ENCODE results near the gene RAP1GAP2.

DNA sequence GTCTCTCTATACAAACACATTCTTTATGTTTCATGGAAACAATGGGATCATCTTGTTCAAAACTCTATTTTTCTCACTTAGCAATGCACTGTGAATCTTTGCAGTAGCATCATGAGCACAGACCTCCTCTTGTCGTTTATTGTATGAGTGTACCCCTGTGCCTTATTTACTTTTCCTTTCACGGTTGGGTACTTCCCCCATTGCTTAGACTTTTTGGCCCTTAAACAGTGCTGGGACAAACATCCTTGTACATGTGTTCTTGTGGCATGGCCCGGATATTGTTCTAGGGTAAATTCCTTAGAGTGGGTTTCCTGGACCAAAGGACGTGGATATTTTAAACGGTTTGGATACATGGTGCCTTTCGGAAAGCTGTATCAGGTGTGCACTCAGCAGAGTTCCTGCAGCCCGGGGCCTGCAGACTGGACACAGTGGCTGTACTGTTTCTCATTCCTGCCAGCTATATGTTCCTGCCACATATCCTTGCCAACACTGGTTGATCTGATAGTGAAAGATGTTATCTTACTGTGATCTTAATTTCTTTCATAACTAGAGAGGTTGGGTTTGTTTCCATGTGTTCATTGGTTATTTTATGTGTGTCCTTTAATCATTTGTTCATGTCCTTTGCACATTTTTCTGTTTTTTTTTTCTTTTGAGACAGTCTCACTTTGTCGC, 156.1 kb downstream of the RAP1GAP2 start:
- TF ChIP-seq CTCF (IDR thresholded peaks at IDR 0.05 in 8 of 11, conservative IDR thresholded peaks at IDR 0.05 in 3 of 11), result no peak
- no peak for TF ChIP-seq POLR2AphosphoS5 (IDR thresholded peaks at IDR 0.05)

Measured in spleen (tissue), 7 donors.